Measurements from ENCODE around the gene GNPTG.

- TF ChIP-seq CTCF (IDR thresholded peaks at IDR 0.05; ENCODE audit: low read depth, low read length) (no peak), EZH2phosphoT487 (IDR thresholded peaks at IDR 0.05; ENCODE audit: low read depth) (no peak)
Observed at GRCh38 chr16:1395444-1396031, 43.8 kb downstream of the GNPTG start.

All from OCI-LY3 (cell line).